Panc1 (cell line): Measurements from ENCODE around the gene OPHN1. TPM values are rescaled to one million over a fixed set of nuclear protein-coding genes. Genes with fewer than 3 reads are reported as not detected.

Experiments
- ATAC-seq: fragments of 200-7000 bp; cut with Tn5 transposase; 2 replicates; pipeline ENCODE4 v1.9.1; 2020; ENCODE audit warnings: mild to moderate bottlenecking, moderate library complexity
- BruUV-seq: library from RNA; stranded (reverse); fragments of 400-500 nt; replicated peaks from 2 replicates; lab custom pipeline; 2021; lab: Mats Ljungman, UMichigan
- CTCF ChIA-PET: fragments of 300-600 bp; sonication (Branson Sonifier 250); formaldehyde crosslinking; loops from one replicate; lab custom pipeline; 2022; ENCODE audit warnings: antibody characterized with exemption; lab: Charles Lee
- POLR2A ChIA-PET: fragments of 300-600 bp; sonication (Branson Sonifier 250); formaldehyde crosslinking; loops from one replicate; lab custom pipeline; 2022; ENCODE audit warnings: antibody characterized with exemption; lab: Charles Lee
- DNase-seq: peaks from one replicate; pipeline ENCODE4 v3.0.0-alpha.2; 2010; ENCODE audit warnings: low read depth, low spot score
- H3K27ac ChIP-seq: 2 replicates; pipeline ENCODE4 v1.5.1; 2011; ENCODE audit warnings: mild to moderate bottlenecking, low read length, inconsistent platforms
- H3K27me3 ChIP-seq: fragments of 200-500 bp; sonication (Bioruptor generic); 2 replicates; pipeline ENCODE4 v1.6.0; 2014; ENCODE audit warnings: low read length, inconsistent platforms; ENCODE audit not compliant: control insufficient read depth, insufficient read depth
- H3K36me3 ChIP-seq: fragments of 200-500 bp; sonication (Bioruptor generic); 2 replicates; pipeline ENCODE4 v1.5.1; 2014; ENCODE audit warnings: inconsistent platforms, mild to moderate bottlenecking, low read length, moderate library complexity; ENCODE audit not compliant: control insufficient read depth, insufficient read depth
- H3K4me1 ChIP-seq: 2 replicates; pipeline ENCODE4 v1.5.1; 2011; ENCODE audit warnings: inconsistent platforms, mild to moderate bottlenecking, low read length, moderate library complexity; ENCODE audit not compliant: control insufficient read depth, insufficient read depth
- H3K4me3 ChIP-seq, 2 experiments: 2 replicates each; pipeline ENCODE4 v1.5.1; 2011 to 2012; ENCODE audit warnings: low read depth in 2 of 2, low read length in 2 of 2, mild to moderate bottlenecking in 2 of 2, inconsistent platforms in 1 of 2, moderate library complexity in 1 of 2
- H3K9me3 ChIP-seq: fragments of 200-500 bp; sonication (Bioruptor generic); 2 replicates; pipeline ENCODE4 v1.5.1; 2014; ENCODE audit warnings: low read depth, mild to moderate bottlenecking, inconsistent platforms, low read length, moderate library complexity; ENCODE audit not compliant: control insufficient read depth, insufficient read depth
- POLR2AphosphoS5 ChIP-seq: IDR thresholded peaks from 2 replicates; pipeline ENCODE4 v1.6.1; 2012; ENCODE audit warnings: mild to moderate bottlenecking, low read depth, low read length, moderate library complexity
- SIN3A ChIP-seq: IDR thresholded peaks from 2 replicates; pipeline ENCODE4 v1.6.1; 2012; ENCODE audit warnings: low read depth, mild to moderate bottlenecking, low read length, moderate library complexity, borderline replicate concordance; ENCODE audit not compliant: insufficient read depth
- TCF7L2 ChIP-seq: IDR thresholded peaks from 2 replicates; pipeline ENCODE4 v1.6.1; 2011; ENCODE audit warnings: mild to moderate bottlenecking, low read depth, low read length, inconsistent platforms
- in situ Hi-C: cut with HindIII; loops from 2 replicates; pipeline ENCODE4 v1.10.0; 2016; ENCODE audit warnings: low sequenced_read_pairs, low pct_unique_long_range_greater_than_20kb
- intact Hi-C: fragments of 100-400 bp; cut with micrococcal nuclease; formaldehyde crosslinking; loops from one replicate; pipeline ENCODE4 v1.10.0; 2022; ENCODE audit not compliant: unreplicated experiment
- total RNA-seq: library from RNA; stranded (reverse); gene quantifications from one replicate; pipeline ENCODE4 v1.2.1, GENCODE V29; 2021; ENCODE audit not compliant: unreplicated experiment
- TF ChIP-seq, protein P1 (sequence below): fragments of 450-650 bp; IDR thresholded peaks from 2 replicates; pipeline ENCODE4 v1.5.1; 2017; ENCODE audit warnings: mild to moderate bottlenecking
- TF ChIP-seq, protein P2 (sequence below), 2 experiments: IDR thresholded peaks; 2 replicates each; pipeline ENCODE4 v1.6.1; 2011 to 2012; ENCODE audit warnings: low read depth in 2 of 2, control low read depth in 1 of 2, low read length in 1 of 2, mild to moderate bottlenecking in 1 of 2, moderate library complexity in 1 of 2; ENCODE audit not compliant: insufficient read depth in 1 of 2

The OPHN1 gene
- total RNA-seq, 1 experiment from 2014 or later, result 8.8 TPM

DNA sequence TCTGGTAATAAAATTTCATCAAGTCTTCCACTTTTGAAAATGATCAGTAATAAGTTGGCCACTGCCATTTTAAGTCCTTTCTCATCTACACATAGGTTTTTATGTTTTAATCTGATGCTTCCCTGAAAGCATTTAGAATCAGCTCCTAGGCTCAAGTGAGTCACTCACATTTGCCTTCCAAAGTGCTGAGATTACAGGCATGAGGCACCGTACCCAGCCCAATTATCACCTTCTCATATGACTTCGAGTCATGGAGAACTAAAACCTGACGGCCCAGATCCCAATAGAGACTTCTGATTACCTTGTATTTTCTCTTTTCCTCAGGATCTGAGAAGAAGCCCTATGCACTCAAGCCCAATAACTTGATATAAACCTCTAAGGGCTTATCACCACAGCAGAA, 140.8 kb downstream of the OPHN1 start:
- ChIA-PET CTCF (no interaction called here), POLR2A (no interaction called here)
- intact Hi-C loops, result no loop called here
- ATAC-seq (no peak), DNase-seq (no peak)
- Histone ChIP-seq H3K4me1 (no peaks in the 10 kb centered on the region), H3K27ac (no peak overlapping the region), H3K4me3 (no peak overlapping the region), H3K9me3 (no peaks in the 10 kb centered on the region), H3K36me3 (no peaks in the 10 kb centered on the region), H3K27me3 (no peaks in the 10 kb centered on the region)
- in situ Hi-C loops, result no loop called here
- no TSS peak for BruUV-seq
- TF ChIP-seq POLR2AphosphoS5, result no peak
- no peak for TF ChIP-seq TCF7L2
- TF ChIP-seq SIN3A, result no peak
- TF ChIP-seq, protein P1, sequence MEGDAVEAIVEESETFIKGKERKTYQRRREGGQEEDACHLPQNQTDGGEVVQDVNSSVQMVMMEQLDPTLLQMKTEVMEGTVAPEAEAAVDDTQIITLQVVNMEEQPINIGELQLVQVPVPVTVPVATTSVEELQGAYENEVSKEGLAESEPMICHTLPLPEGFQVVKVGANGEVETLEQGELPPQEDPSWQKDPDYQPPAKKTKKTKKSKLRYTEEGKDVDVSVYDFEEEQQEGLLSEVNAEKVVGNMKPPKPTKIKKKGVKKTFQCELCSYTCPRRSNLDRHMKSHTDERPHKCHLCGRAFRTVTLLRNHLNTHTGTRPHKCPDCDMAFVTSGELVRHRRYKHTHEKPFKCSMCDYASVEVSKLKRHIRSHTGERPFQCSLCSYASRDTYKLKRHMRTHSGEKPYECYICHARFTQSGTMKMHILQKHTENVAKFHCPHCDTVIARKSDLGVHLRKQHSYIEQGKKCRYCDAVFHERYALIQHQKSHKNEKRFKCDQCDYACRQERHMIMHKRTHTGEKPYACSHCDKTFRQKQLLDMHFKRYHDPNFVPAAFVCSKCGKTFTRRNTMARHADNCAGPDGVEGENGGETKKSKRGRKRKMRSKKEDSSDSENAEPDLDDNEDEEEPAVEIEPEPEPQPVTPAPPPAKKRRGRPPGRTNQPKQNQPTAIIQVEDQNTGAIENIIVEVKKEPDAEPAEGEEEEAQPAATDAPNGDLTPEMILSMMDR, result no peak
- TF ChIP-seq, protein P2, sequence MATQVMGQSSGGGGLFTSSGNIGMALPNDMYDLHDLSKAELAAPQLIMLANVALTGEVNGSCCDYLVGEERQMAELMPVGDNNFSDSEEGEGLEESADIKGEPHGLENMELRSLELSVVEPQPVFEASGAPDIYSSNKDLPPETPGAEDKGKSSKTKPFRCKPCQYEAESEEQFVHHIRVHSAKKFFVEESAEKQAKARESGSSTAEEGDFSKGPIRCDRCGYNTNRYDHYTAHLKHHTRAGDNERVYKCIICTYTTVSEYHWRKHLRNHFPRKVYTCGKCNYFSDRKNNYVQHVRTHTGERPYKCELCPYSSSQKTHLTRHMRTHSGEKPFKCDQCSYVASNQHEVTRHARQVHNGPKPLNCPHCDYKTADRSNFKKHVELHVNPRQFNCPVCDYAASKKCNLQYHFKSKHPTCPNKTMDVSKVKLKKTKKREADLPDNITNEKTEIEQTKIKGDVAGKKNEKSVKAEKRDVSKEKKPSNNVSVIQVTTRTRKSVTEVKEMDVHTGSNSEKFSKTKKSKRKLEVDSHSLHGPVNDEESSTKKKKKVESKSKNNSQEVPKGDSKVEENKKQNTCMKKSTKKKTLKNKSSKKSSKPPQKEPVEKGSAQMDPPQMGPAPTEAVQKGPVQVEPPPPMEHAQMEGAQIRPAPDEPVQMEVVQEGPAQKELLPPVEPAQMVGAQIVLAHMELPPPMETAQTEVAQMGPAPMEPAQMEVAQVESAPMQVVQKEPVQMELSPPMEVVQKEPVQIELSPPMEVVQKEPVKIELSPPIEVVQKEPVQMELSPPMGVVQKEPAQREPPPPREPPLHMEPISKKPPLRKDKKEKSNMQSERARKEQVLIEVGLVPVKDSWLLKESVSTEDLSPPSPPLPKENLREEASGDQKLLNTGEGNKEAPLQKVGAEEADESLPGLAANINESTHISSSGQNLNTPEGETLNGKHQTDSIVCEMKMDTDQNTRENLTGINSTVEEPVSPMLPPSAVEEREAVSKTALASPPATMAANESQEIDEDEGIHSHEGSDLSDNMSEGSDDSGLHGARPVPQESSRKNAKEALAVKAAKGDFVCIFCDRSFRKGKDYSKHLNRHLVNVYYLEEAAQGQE (IDR thresholded peaks at IDR 0.05; ENCODE audit: insufficient read depth in 1 of 2, low read depth in 2 of 2, low read length in 1 of 2), result no peak

DNA sequence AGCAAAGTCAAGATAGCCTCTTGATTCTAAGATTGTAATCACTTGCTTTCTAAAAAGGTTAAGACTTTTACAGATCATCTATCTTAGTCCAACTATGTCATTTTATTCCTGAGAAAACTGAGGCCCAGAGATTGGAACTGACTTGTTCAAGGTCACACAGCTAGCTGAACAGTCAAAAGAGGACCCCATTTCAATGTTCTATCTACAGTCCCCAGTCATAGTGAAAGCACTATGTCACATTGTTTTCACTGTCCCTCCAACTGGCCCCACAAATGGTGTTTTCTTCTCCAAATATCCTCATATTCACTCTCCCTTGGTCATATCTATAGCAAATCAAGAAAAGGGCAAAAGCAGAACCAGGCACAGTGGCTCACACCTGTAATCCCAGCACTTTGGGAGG, 145.2 kb downstream of the OPHN1 start:
- H3K9me3 ChIP-seq, result no peaks in the 10 kb centered on the region
- POLR2A ChIA-PET, result no interaction called here
- intact Hi-C loops, result no loop called here
- no peak overlapping the region for H3K27ac ChIP-seq
- H3K27me3 ChIP-seq, result no peaks in the 10 kb centered on the region
- no peak overlapping the region for H3K4me3 ChIP-seq
- TF ChIP-seq, protein P1, result no peak
- TF ChIP-seq POLR2AphosphoS5, result no peak
- TF ChIP-seq, protein P2 (IDR thresholded peaks at IDR 0.05; ENCODE audit: insufficient read depth in 1 of 2, low read depth in 2 of 2, low read length in 1 of 2), result no peak
- no peak for TF ChIP-seq SIN3A
- no peak for TF ChIP-seq TCF7L2
- in situ Hi-C loops, result no loop called here
- H3K4me1 ChIP-seq, result no peaks in the 10 kb centered on the region
- H3K36me3 ChIP-seq, result no peaks in the 10 kb centered on the region
- CTCF ChIA-PET, result no interaction called here
- no TSS peak for BruUV-seq
- ATAC-seq (no peak), DNase-seq (no peak)
